ENCODE data around the gene STAG1. TPM values are rescaled to one million over a fixed set of nuclear protein-coding genes. Genes with fewer than 3 reads are reported as not detected.
"Not testable (repeated sequence)": the region's sequence is repeated elsewhere in the genome, so short reads cannot be mapped to it uniquely, and the experiment has no call there.

Gene STAG1
- total RNA-seq, 1 donor = 40.0 TPM

DNA sequence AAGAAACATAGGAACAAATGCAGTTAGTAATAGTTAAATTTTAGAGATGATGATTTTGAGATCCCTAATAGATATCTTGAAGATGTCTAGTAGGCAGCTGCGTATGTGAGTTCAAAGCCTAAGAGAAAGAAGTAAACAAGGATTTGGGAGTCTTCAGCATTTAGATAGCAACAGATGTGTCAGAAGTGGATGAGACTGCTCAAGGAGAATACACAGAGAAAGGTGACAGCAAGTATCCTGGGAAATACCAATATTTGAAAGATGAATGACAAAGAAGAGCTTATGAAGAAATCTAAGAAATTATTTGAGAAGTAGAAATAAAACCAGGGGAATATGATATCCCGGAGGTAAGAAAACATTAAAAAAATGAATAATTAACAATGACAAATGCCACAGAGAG lies 371.1 kb downstream of the STAG1 start:
- Histone ChIP-seq H3K27me3 (ENCODE audit: insufficient read depth, low read length) (no peaks in the 10 kb centered on the region), H3K4me1 (ENCODE audit: insufficient read depth, low read length) (no peaks in the 10 kb centered on the region), H3K4me3 (ENCODE audit: low read length) (no peak overlapping the region), H3K9me3 (ENCODE audit: low read depth, low read length) (no peaks in the 10 kb centered on the region)

GRCh38 chr3:136380530-136380929 lies 371.6 kb downstream of the STAG1 start:
- no peaks in the 10 kb centered on the region for H3K27me3 ChIP-seq (ENCODE audit: insufficient read depth, low read length)
- no peaks in the 10 kb centered on the region for H3K4me1 ChIP-seq (ENCODE audit: insufficient read depth, low read length)
- no peaks in the 10 kb centered on the region for H3K9me3 ChIP-seq (ENCODE audit: low read depth, low read length)

DNA sequence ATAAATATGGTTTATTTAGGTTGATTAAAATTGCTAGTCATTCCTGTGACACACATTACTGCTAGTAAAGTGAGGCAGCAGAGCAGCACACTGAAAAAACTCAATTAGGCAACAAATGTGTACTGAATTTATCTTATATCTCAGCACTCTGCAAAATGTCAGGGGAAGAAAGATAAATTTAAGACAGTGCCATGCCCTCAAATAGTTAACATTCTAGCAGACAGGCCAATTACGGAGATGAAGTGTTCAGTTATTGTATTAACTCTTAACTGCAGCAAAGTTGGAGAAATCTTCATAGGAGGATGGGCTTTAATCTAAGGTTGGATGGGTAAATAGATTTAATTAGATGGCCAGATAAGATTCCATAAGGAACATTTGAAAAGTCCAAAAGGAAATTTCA lies 374.2 kb downstream of the STAG1 start:
- Histone ChIP-seq H3K4me3 (ENCODE audit: low read length) (no peak overlapping the region), H3K27me3 (ENCODE audit: insufficient read depth, low read length) (no peaks in the 10 kb centered on the region), H3K4me1 (ENCODE audit: insufficient read depth, low read length) (no peaks in the 10 kb centered on the region), H3K9me3 (ENCODE audit: low read depth, low read length) (no peaks in the 10 kb centered on the region)

More at GRCh38 chr3:136380530-136380929, 371.6 kb downstream of the STAG1 start:
- no peak overlapping the region for H3K4me3 ChIP-seq (ENCODE audit: low read length)

DNA sequence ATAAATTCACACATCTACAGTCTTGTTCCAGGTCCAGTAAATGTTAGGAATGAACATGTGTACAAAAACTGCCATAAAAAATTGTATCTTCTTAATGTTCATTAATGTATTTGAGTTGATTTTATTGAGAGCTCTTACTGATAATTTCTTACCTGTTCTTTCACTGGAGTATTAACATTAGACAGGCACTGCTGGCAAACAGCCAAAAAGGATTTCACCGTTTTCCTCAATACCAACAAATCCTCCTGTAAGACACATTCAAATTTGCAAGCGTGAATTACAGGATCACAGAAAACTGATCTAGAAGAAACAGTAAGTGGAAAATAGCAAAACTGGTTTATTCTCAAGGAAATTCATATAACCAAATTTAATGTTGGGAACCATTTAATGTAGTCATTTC lies 374.7 kb downstream of the STAG1 start:
- no peak overlapping the region for H3K4me3 ChIP-seq (ENCODE audit: low read length)

GRCh38 chr3:136375800-136376199 lies 376.4 kb downstream of the STAG1 start:
- not testable (repeated sequence) for H3K9me3 ChIP-seq (ENCODE audit: low read depth, low read length); H3K4me1 ChIP-seq (ENCODE audit: insufficient read depth, low read length); H3K4me3 ChIP-seq (ENCODE audit: low read length); H3K27me3 ChIP-seq (ENCODE audit: insufficient read depth, low read length)

More for the DNA sequence above, 374.7 kb downstream of the STAG1 start:
- Histone ChIP-seq H3K9me3 (ENCODE audit: low read depth, low read length) (no peaks in the 10 kb centered on the region), H3K27me3 (ENCODE audit: insufficient read depth, low read length) (no peaks in the 10 kb centered on the region), H3K4me1 (ENCODE audit: insufficient read depth, low read length) (no peaks in the 10 kb centered on the region)

DNA sequence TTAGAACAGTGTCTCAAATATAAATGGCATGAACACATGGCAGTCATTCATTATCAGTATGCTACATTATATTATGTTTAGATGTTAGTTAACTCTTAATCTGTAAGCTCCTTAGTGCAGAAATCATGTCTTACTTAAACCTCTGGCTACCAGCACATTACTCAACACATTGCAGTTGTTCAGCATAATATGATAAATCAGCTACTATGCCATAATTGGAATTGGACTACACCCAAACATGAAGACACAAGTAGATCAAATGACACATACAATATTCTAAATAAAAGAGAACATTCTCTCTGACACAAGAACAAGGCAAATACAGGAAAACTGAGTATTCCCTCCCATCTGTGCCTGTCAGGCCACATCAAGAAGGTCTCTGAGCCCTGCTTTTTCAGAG lies 385.9 kb downstream of the STAG1 start:
- no peak overlapping the region for H3K4me3 ChIP-seq (ENCODE audit: low read length)
- no peaks in the 10 kb centered on the region for H3K9me3 ChIP-seq (ENCODE audit: low read depth, low read length)
- no peaks in the 10 kb centered on the region for H3K27me3 ChIP-seq (ENCODE audit: insufficient read depth, low read length)
- H3K4me1 ChIP-seq (ENCODE audit: insufficient read depth, low read length) = no peaks in the 10 kb centered on the region

GRCh38 chr3:136353461-136353860 lies 398.7 kb downstream of the STAG1 start:
- H3K4me3 ChIP-seq (ENCODE audit: low read length) = no peak overlapping the region
- H3K4me1 ChIP-seq (ENCODE audit: insufficient read depth, low read length) = no peaks in the 10 kb centered on the region
- H3K9me3 ChIP-seq (ENCODE audit: low read depth, low read length) = no peaks in the 10 kb centered on the region
- no peaks in the 10 kb centered on the region for H3K27me3 ChIP-seq (ENCODE audit: insufficient read depth, low read length)

- no peaks in the 10 kb centered on the region for H3K27me3 ChIP-seq (ENCODE audit: insufficient read depth, low read length)
- H3K9me3 ChIP-seq (ENCODE audit: low read depth, low read length) = no peaks in the 10 kb centered on the region
- H3K4me3 ChIP-seq (ENCODE audit: low read length) = no peak overlapping the region
- no peaks in the 10 kb centered on the region for H3K4me1 ChIP-seq (ENCODE audit: insufficient read depth, low read length)
Measured at GRCh38 chr3:136351905-136352304, 400.3 kb downstream of the STAG1 start.

DNA sequence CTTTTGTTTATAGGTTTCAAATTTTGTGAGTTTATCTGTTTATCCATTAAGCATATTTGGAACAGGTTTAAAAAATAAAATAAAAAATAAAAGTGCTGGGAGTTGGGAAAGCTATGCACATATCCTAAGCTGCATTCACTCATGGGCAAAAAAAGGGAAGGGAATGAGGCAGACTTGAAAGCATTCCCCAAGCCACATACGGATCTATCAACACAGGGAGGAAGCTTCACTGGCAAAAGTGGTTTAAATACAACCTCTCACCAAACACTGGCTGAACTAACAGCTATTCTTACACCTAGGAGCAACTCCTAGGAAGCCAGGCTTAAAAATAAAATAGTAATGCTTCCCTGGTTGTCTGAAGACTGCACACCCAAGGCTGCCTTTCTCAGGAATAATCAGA lies 400.8 kb downstream of the STAG1 start:
- H3K27me3 ChIP-seq (ENCODE audit: insufficient read depth, low read length) = no peaks in the 10 kb centered on the region

GRCh38 chr3:136350557-136350956 lies 401.6 kb downstream of the STAG1 start:
- H3K4me1 ChIP-seq (ENCODE audit: insufficient read depth, low read length) = no peaks in the 10 kb centered on the region
- H3K9me3 ChIP-seq (ENCODE audit: low read depth, low read length) = no peaks in the 10 kb centered on the region
- H3K27me3 ChIP-seq (ENCODE audit: insufficient read depth, low read length) = no peaks in the 10 kb centered on the region
- no peak overlapping the region for H3K4me3 ChIP-seq (ENCODE audit: low read length)

More for the DNA sequence above, 400.8 kb downstream of the STAG1 start:
- Histone ChIP-seq H3K4me1 (ENCODE audit: insufficient read depth, low read length) (no peaks in the 10 kb centered on the region), H3K9me3 (ENCODE audit: low read depth, low read length) (no peaks in the 10 kb centered on the region), H3K4me3 (ENCODE audit: low read length) (no peak overlapping the region)

- Histone ChIP-seq H3K4me1 (ENCODE audit: insufficient read depth, low read length) (no peaks in the 10 kb centered on the region), H3K9me3 (ENCODE audit: low read depth, low read length) (no peaks in the 10 kb centered on the region), H3K4me3 (ENCODE audit: low read length) (no peak overlapping the region), H3K27me3 (ENCODE audit: insufficient read depth, low read length) (no peaks in the 10 kb centered on the region)
Measured at GRCh38 chr3:136350132-136350531, 402.0 kb downstream of the STAG1 start.

- no peaks in the 10 kb centered on the region for H3K27me3 ChIP-seq (ENCODE audit: insufficient read depth, low read length)
- no peak overlapping the region for H3K4me3 ChIP-seq (ENCODE audit: low read length)
Measured at GRCh38 chr3:136346486-136346885, 405.7 kb downstream of the STAG1 start.

DNA sequence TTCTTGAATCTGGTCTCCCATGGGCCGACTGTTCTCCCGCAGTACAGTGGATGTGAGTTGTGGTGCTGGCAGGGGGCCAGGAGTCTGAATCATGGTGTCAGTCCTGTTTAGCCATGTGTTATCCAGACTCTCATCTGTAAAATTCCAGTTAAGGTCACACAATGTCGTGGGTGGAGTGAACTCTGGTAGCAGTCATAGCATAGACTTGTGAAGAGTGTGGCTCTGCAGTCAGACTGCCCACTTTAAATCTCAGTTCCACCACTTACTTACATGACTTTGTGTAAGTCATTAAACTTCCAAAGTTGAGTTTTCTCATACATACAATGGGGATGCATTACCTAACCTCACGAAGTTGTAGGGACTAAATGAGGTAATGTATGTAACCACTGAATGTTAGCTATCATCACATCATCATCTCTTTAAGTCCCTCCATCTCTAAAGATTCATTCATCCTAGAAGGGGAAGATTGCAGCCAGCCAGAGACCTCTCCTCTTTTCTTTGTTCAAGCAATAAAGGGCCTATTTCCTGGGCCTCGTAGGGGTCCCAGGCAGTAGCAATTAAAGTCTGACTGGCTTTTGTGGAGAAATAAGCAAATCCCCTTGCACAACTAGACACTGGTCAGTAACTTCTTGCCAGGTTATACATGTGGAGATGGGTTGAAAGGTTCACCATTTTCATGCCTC lies 408.2 kb downstream of the STAG1 start:
- Histone ChIP-seq H3K4me1 (ENCODE audit: insufficient read depth, low read length) (no peaks in the 10 kb centered on the region), H3K9me3 (ENCODE audit: low read depth, low read length) (no peaks in the 10 kb centered on the region), H3K4me3 (ENCODE audit: low read length) (no peak overlapping the region), H3K27me3 (ENCODE audit: insufficient read depth, low read length) (no peaks in the 10 kb centered on the region)

More at GRCh38 chr3:136346486-136346885, 405.7 kb downstream of the STAG1 start:
- no peaks in the 10 kb centered on the region for H3K9me3 ChIP-seq (ENCODE audit: low read depth, low read length)
- H3K4me1 ChIP-seq (ENCODE audit: insufficient read depth, low read length) = no peaks in the 10 kb centered on the region

- Histone ChIP-seq H3K4me3 (ENCODE audit: low read length) (no peak overlapping the region), H3K27me3 (ENCODE audit: insufficient read depth, low read length) (no peaks in the 10 kb centered on the region), H3K4me1 (ENCODE audit: insufficient read depth, low read length) (no peaks in the 10 kb centered on the region), H3K9me3 (ENCODE audit: low read depth, low read length) (no peaks in the 10 kb centered on the region)
Measured at GRCh38 chr3:136343446-136343845, 408.7 kb downstream of the STAG1 start.

DNA sequence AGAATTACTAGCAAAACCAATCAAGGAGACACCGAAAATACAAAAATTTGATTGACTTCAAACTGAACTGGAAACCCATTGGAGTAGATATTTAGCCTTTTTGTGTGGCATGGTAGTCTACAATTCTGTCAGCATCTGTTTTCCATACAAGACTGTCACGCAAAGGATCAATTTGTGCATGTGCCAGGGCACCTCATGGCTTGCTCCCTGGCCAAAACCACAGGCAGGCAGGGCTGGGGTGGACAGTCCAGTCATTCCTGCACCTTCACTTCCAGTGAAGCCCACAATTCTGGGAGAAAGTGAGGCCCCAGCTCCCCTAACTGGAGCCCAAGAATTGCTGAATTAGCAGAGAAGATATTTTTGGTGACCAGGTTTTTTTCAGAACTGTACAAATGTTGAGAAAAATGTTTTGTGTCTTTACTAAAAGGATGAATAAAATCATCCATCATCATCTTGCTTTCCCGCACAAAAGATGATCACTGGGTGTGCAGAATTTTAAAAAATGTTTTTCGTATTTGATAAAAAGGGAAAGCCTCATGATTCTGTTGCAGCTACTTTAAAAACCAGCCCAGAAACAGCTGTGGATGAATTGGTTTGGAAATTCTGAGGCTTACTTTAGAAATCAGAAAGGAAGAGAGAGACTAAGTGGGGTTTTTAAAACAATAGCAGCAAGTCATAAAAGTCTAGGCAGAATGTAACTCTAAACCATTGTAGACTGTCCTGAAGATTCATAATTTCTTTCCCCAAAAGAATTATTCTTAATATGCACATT lies 415.7 kb downstream of the STAG1 start:
- Histone ChIP-seq H3K27me3 (ENCODE audit: insufficient read depth, low read length) (no peaks in the 10 kb centered on the region), H3K4me1 (ENCODE audit: insufficient read depth, low read length) (no peaks in the 10 kb centered on the region), H3K4me3 (ENCODE audit: low read length) (no peak overlapping the region), H3K9me3 (ENCODE audit: low read depth, low read length) (no peaks in the 10 kb centered on the region)

- H3K4me1 ChIP-seq (ENCODE audit: insufficient read depth, low read length); H3K27me3 ChIP-seq (ENCODE audit: insufficient read depth, low read length); H3K9me3 ChIP-seq (ENCODE audit: low read depth, low read length); H3K4me3 ChIP-seq (ENCODE audit: low read length): not testable (repeated sequence)
Measured at GRCh38 chr3:136334726-136335125, 417.5 kb downstream of the STAG1 start.
